Neural cell (in vitro differentiated cells): ENCODE measurements around the gene REPIN1.

Experiments
- EP300 ChIP-seq: fragments of 450-650 bp; conservative IDR thresholded peaks from 2 replicates; pipeline ENCODE4 v1.6.1; 2014; ENCODE audit warnings: antibody characterized with exemption, mild to moderate bottlenecking, moderate library complexity; ENCODE audit not compliant: poor library complexity, severe bottlenecking
- POLR2AphosphoS5 ChIP-seq: IDR thresholded peaks from 2 replicates; pipeline ENCODE4 v1.6.1; 2012
- TF ChIP-seq, protein P1 (sequence below): fragments of 450-650 bp; IDR thresholded peaks from 2 replicates; pipeline ENCODE4 v1.5.1; 2014; ENCODE audit warnings: antibody characterized with exemption, mild to moderate bottlenecking, moderate library complexity; ENCODE audit not compliant: poor library complexity, severe bottlenecking

DNA sequence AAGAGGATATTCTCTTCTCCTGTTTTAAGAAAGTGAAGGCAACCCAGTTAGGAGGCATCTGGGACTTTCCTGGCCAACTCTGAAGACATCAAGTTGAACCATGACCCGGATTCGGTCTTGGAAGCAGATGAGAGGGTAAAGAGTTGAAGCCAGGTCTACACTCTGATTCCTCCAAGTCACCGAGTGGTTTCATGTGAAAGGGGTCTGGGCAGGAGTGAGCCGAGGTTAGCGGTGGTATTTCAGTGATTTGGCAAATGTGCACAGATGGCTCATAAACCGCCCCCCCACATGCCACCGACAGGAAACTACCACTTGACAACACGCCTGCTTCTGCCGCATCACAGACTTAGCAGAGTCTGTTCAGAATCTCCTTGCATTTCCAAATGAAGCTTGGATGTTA lies 11.4 kb upstream of the REPIN1 start:
- TF ChIP-seq, protein P1, sequence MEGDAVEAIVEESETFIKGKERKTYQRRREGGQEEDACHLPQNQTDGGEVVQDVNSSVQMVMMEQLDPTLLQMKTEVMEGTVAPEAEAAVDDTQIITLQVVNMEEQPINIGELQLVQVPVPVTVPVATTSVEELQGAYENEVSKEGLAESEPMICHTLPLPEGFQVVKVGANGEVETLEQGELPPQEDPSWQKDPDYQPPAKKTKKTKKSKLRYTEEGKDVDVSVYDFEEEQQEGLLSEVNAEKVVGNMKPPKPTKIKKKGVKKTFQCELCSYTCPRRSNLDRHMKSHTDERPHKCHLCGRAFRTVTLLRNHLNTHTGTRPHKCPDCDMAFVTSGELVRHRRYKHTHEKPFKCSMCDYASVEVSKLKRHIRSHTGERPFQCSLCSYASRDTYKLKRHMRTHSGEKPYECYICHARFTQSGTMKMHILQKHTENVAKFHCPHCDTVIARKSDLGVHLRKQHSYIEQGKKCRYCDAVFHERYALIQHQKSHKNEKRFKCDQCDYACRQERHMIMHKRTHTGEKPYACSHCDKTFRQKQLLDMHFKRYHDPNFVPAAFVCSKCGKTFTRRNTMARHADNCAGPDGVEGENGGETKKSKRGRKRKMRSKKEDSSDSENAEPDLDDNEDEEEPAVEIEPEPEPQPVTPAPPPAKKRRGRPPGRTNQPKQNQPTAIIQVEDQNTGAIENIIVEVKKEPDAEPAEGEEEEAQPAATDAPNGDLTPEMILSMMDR = no peak
- TF ChIP-seq POLR2AphosphoS5 (no peak), EP300 (no peak)
